ENCODE data around the gene NUDT4B. TPM values are rescaled to one million over a fixed set of nuclear protein-coding genes. Genes with fewer than 3 reads are reported as not detected.
"Not testable (repeated sequence)": the region's sequence is repeated elsewhere in the genome, so short reads cannot be mapped to it uniquely, and the experiment has no call there.

NUDT4B gene
- total RNA-seq, 2 donors from 2014 or later, result 1.3 TPM; not detected in 1

- ATAC-seq; intact Hi-C loops (cut with DNase I, micrococcal nuclease); DNase-seq: not testable (repeated sequence)
These were observed 26.7 kb downstream of the NUDT4B start for GRCh38 chr1:148775263-148775662.

DNA sequence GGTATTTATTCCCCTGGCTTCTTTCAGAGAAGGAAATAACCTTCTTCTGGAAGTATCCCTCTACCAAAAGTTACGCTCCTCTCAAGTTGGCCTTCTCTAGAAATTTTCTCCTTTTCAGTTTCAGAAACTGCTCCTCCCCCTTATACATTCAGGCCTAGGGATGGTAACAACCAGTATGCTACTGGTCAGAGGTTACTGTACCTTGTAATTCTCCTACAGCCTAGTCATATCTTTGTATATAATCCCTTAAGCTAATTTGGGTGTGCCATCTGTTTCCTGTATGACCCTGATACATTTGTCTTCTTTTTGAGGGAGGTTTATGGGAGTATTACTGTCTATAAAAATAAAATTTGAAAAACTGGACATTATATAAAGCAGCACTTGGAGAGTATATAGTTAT, 29.1 kb downstream of the NUDT4B start:
- DNase-seq; intact Hi-C loops (cut with DNase I, micrococcal nuclease): not testable (repeated sequence)
- ATAC-seq, result peak; percentile 85

GRCh38 chr1:148780404-148780803, 31.8 kb downstream of the NUDT4B start:
- DNase-seq; intact Hi-C loops (cut with DNase I, micrococcal nuclease); ATAC-seq: not testable (repeated sequence)

DNA sequence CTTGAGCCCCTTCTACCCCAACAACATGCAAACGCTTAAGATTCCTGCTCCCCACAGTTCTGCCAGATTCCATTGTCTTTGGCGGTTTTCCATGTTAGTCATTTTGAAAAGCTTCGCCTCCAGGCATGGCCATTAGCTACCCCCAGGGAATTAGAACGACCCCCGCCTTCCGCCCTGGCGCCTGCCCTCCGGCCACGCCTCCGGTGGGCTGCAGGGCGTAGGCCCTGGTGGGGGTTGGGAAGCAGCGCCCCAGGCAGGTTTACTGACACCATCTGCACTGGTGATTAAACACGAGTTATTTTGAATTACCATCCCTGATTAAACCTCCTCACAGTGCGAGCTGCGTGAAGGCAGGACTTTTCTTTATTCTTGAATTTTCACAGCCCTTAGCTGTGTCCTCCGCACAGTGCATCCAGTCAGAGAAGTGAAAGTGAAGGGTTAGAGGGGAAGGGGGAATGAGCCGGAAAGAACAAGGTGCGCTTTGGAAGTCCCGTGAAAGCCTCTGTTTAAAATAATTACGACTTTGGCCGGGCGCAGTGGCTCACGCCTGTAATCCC, 43.0 kb downstream of the NUDT4B start:
- intact Hi-C loops (cut with DNase I, micrococcal nuclease); DNase-seq: not testable (repeated sequence)
- peak; percentile 67 for ATAC-seq

- intact Hi-C loops (cut with DNase I, micrococcal nuclease); ATAC-seq: not testable (repeated sequence)
These were observed 45.3 kb downstream of the NUDT4B start for GRCh38 chr1:148793762-148794332.

More at GRCh38 chr1:148793762-148794332, 45.3 kb downstream of the NUDT4B start:
- not testable (repeated sequence) for DNase-seq

Other genes starting within 250 kb of the NUDT4B start
- 10 to 100 TPM; 21.5 to 29.3 TPM for gene NBPF14, start 152.8 kb upstream of the NUDT4B start, total RNA-seq
- gene PDE4DIP, start 95.7 kb downstream of the NUDT4B start, total RNA-seq, result 10 to 100 TPM; 50.6 to 74.1 TPM